KOPT-K1 (cell line): ENCODE results near the gene PFDN6.
A peak's percentile ranks its signal among the peaks of the same experiment; 100 is the strongest.
"Not testable (repeated sequence)": the region's sequence is repeated elsewhere in the genome, so short reads cannot be mapped to it uniquely, and the experiment has no call there.

Experiments used
- H3K27ac ChIP-seq: fragments of 200-600 bp; sonication (generic); 2 replicates; pipeline ENCODE4 v1.5.1; 2016; ENCODE audit warnings: antibody characterized with exemption, mild to moderate bottlenecking, low read depth, low read length; ENCODE audit not compliant: poor library complexity, severe bottlenecking
- H3K36me3 ChIP-seq: fragments of 200-600 bp; sonication (generic); 2 replicates; pipeline ENCODE4 v1.5.1; 2017; ENCODE audit warnings: antibody characterized with exemption, mild to moderate bottlenecking, low read length, moderate library complexity; ENCODE audit not compliant: insufficient read depth
- H3K9me3 ChIP-seq: fragments of 200-600 bp; sonication (generic); 2 replicates; pipeline ENCODE4 v1.5.1; 2017; ENCODE audit warnings: antibody characterized with exemption, low read length, mild to moderate bottlenecking; ENCODE audit not compliant: insufficient read depth, poor library complexity, severe bottlenecking

Gene PFDN6

DNA sequence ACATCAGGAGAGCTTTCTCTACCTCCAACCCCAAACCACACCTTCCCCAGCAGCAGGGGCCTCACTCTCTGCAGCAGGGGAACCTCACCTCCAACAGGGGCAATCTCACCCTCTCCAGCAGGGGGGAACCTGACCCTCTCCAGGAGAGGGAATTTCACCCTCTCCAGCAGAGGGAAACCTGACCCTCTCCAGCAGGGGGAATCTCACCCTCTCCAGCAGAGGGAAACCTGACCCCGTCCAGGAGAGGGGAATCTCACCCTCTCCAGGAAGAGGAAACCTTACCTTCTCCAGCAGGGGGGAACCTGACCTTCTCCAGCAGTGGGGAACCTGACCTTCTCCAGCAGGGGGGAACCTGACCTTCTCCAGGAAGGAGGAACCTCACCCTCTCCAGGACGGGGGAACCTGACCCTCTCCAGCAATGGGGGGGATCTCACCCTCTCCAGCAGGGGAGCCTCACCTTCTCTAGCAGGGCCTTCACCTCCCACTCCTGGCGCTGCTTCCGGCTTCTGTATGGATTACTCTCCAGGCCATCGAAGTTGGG lies 9.4 kb upstream of the PFDN6 start:
- no peak overlapping the region for H3K27ac ChIP-seq
- H3K9me3 ChIP-seq: no peaks in the 10 kb centered on the region
- H3K36me3 ChIP-seq: peaks cover 90% of the 10 kb centered on the region

DNA sequence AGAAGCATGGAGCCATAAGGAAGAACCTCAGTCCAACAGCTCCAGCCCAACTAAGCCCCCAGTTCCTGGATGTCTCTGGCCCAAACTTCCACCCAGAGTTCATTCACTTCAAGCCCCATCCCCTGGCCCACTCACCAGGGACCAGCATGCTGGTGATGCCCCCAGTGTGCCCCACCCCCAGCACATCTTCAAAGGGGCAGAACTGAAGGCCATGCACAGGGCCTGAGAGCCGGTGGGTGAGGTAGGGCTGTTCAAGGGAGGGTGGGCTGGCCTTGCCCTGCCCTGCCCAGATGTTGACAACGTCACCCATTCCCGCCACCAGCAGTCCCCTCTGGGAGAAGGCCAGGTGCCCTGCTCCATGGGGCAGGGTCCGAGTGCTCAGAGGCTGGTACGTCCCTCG lies 8.9 kb upstream of the PFDN6 start:
- Histone ChIP-seq H3K9me3 (no peaks in the 10 kb centered on the region), H3K27ac (no peak overlapping the region), H3K36me3 (peaks cover 90% of the 10 kb centered on the region)

DNA sequence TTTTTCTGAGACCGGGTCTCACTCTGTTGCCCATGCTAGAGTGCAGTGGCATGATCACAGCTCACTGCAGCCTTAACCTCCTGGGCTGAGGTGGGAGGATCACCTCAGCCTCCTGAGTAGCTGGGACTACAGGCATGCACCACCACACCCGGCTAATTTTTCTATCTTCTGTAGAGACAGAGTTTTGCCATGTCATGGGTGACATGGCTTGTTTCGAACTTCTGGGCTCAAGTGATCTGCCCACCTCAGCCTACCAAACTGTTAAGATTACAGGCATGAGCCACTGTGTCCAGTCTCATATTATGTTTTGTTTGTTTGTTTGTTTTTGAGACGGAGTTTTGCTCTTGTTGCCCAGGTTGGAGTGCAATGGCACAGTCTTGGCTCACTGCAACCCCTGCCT lies 4.2 kb upstream of the PFDN6 start:
- H3K27ac ChIP-seq, H3K9me3 ChIP-seq: not testable (repeated sequence)
- H3K36me3 ChIP-seq: peaks cover 76% of the 10 kb centered on the region

DNA sequence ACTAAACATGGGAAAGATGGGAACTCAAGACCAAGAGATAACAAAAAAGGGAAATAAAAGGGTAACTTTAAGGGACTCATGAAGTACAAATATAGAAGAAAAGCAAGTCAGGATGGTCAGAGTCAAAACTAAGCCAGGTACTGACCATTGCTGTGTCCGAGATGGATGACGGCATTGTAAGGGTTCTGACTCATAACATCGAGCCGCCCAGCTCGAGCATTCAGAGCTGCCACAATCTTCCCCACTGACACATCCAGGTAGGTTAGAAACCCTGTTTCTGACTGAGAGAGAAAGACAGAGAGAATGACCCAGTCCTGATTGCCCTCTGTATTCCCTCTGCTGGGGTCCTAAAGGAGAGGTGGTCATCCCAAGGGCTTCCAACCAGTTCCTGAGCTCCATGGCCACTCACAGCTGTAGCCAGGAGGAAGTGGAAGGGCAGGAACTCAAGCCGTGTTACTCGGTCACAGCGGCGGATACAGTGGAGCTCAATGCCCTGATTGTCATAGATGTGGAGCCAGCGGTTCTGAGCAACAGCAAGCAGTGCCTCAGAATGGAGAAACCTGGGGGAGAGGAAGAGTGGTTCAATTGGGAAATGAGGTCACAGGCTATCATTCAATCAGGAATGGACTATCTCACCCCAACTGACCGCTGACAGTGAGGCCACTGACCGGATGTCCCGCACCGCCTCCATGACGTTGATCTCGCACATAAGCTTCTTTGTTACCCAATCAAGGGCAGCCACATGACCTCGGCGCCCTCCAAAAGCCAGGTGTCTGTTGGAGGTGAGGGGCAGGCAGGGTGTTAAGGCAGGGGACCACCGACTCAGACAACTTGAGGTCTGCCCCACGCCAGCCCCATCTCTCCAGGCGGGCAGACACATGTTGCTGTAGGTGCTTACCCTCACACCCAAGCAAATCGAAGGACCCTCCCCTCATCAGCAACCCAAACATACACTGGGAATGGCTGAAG lies 2.2 kb upstream of the PFDN6 start:
- no peak overlapping the region for H3K27ac ChIP-seq
- H3K9me3 ChIP-seq: no peaks in the 10 kb centered on the region
- peaks cover 72% of the 10 kb centered on the region for H3K36me3 ChIP-seq

DNA sequence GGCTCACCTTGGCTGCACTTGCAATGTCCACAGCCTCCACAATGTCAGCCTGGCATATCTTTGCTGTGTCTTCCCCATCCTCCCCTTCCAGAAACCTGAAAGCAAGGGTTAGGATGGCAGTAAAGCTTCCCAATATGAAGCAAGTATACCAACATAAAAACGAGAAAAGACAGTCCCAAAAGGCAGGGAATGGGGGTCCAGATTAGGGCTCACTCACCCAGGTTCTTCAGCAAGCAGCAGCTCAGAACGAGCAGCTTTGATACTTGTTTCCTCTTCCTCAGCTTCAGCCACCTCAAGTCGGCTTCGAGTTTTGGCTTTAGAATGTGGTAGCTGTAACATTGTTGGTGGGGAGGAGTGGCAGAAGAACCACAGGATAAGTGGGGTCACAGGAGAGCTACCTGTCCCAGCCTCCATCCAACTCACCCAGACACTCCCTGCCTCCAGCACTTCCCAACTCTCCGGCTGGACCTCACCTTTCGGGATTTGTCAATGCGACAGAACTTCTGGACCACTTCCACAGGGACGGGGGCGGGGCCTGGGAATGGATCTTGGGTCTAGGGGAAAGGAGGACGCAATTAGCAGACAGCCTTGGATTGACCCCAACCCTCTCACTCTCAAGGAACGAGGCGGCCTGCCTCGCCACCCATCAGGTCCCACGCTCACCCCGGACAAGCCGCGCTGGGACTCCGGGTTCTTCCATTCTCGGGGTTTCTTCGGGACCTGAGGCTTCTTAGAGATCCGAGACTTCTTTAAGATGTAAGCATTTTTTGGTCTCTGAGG lies 1.1 kb upstream of the PFDN6 start:
- Histone ChIP-seq H3K9me3 (no peaks in the 10 kb centered on the region), H3K27ac (peak overlapping the region; percentile 68)

DNA sequence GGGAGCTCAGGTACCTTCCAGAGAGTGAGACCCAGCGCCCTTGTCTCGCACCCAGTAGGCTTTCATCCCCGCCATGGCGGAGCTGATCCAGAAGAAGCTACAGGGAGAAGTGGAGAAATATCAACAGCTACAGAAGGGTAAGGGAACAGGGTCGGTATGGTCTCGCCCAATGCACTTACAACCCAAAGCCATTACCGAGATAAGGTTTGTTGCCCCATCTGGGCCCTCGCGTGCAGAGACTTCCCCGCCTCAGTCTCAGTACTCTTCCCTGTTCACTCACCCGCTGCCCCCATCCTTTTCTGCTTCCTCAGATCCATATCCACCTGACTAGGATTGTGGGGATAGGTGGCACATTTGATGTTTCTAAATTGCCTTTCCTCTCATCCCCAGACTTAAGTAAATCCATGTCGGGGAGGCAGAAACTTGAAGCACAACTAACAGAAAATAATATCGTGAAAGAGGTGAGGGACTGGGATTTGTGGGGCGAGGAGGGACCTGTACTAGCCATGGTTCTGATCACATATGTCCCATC lies 449 bp downstream of the PFDN6 start:
- Histone ChIP-seq H3K9me3 (no peaks in the 10 kb centered on the region), H3K36me3 (peaks cover 72% of the 10 kb centered on the region), H3K27ac (peak overlapping the region; percentile 68)

More for the DNA sequence above, 1.1 kb upstream of the PFDN6 start:
- peaks cover 72% of the 10 kb centered on the region for H3K36me3 ChIP-seq

DNA sequence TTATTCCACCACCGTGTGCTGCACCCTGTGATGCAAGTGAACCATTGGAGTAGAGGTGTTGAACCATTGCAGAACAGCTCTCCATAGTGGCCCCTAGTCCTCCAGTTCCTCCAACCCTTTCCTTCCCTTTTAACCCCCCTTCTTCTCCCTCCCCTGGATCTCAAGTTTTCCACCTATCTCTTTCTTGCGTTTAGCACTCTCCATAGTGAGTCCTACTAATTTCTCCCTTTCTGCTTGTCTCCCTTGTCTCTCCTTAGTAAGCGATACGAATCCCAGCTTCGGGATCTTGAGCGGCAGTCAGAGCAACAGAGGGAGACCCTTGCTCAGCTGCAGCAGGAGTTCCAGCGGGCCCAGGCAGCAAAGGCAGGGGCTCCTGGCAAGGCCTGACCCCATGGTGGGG lies 1.1 kb downstream of the PFDN6 start:
- peak overlapping the region; percentile 68 for H3K27ac ChIP-seq
- no peaks in the 10 kb centered on the region for H3K9me3 ChIP-seq
- H3K36me3 ChIP-seq: peaks cover 72% of the 10 kb centered on the region

DNA sequence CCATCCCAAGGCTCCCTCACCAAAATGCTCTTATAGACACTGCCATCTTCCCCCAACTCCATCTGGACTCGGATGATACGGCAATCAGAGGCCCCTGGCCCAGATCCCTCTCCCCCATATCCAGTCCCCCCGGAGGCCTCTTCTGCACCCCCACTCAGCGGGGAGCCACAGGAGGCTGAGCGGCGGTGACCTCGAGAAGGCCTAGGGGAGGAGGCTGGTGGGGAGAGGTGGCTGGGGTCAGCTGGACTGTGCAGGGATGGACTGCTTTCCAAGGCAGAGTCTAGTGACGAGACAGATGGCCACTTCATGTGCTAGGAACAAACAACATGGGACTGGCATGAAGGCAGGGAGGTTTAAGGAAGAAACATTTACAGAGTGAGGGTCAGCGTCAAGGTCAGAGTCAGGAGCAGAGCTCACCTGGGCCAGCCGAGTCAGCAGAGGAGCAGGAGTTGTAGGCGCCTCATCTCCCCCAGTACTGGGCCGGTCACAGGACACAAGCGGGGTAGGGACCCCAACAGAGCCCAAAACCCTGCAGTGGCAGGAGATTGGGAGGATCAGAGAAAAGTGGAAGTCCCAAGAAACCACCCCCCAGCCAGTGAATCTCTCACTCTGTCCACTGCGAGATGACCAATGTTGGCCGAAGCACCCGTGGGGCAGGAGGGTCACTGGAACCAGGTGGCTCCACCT lies 3.7 kb downstream of the PFDN6 start:
- no peak overlapping the region for H3K27ac ChIP-seq
- H3K9me3 ChIP-seq: no peaks in the 10 kb centered on the region
- H3K36me3 ChIP-seq: peaks cover 60% of the 10 kb centered on the region

DNA sequence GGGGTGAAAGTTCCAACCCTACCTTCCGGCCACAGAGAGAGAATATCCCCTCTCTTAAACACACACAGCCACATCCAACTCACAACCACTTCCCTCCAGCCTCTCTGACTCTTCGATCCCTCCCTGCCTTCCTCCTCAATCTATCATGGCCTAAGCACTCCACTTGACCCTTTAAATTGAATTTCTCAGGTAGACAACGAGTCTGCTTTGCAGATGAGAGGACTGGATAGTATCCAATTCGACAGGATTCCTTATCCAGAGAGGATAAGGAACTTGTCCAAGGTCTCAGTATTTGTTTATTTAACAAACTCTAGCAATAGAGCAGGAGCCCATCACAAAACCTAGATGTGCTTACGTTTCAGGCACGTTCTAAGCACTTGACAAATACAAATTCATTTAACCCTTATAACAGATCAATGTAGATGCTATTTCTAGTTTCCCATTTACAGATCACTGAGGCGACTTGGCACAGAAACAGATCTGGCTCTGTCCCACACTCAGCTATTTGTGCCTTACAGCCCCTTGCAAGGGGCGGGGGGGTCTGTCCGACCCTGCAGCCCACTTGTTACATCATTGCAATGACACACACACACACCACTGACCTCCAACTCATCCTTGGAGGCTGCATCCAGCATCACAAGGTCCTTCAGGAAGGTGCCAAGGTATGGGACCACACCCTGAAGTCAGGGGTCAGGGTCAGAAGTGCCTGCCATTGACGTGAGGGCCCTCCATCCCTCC lies 4.9 kb downstream of the PFDN6 start:
- H3K27ac ChIP-seq: no peak overlapping the region

DNA sequence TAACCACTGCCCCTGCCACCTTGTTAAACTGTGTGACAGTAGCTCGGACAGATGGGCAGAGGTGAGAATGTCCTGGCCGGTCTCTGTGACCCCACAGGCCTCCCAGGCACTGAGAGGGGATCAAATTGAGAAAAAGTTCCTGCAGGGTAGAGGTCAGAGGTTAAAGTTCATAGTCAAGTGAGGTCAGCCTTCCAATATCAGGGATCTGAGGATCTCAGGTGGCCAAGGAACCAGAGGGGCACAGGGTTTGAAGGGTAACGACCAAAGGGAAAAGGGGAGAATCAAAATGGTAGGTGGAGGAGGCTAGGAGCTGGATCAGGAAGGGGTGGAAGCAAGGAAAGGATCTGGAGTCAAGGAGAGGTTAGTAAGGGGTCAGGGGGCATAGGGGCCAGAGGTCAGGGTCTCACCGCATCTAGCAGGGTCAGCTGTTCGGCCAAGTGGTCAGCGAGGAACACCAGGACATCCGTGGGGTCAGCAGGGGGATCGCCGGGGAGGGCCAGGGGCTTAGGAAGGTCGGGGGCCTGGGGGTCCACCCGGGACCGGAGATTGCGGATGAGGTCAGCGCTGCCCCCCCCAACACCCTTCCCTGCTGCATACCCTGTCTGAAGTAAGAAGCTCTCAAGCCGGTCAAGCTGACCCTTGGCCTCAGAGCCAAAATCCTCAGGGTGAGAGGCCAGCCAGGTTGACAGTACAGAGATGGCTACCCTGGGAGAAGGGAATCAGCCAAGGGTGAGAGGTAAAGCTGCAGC lies 6.4 kb downstream of the PFDN6 start:
- H3K36me3 ChIP-seq: peaks cover 59% of the 10 kb centered on the region
- no peak overlapping the region for H3K27ac ChIP-seq
- H3K9me3 ChIP-seq: no peaks in the 10 kb centered on the region

More for the DNA sequence above, 4.9 kb downstream of the PFDN6 start:
- Histone ChIP-seq H3K9me3 (no peaks in the 10 kb centered on the region), H3K36me3 (peaks cover 60% of the 10 kb centered on the region)

DNA sequence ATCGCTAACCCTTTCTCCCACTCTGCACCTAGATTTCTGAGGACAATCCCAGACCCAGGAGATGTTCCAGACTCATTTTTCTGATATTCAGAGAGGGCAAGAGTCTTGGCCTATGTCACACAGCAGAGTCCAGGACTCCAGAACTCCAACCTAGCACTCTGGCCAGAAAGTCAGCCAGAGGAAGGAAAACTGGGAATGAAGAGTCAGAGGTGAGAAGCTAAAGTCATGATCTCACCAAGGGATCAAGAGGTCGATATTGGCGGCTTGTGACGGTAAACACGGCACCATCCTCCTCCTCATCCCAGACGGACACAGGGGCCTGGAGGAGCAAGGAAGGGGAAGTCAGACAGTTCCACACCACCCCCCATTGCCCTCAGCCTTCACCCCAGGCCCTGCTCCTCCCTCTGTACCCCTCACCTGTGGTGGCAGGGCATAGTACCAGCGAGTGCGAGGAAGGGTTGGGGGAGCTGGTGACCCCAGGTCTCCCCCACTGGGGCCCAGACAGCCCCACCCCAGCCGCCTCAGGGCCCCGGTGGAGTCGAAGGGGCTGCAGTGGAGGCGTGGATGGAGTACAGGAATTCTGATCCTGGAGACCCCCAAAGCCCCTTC lies 7.5 kb downstream of the PFDN6 start:
- Histone ChIP-seq H3K27ac (no peak overlapping the region), H3K9me3 (no peaks in the 10 kb centered on the region), H3K36me3 (peaks cover 59% of the 10 kb centered on the region)

DNA sequence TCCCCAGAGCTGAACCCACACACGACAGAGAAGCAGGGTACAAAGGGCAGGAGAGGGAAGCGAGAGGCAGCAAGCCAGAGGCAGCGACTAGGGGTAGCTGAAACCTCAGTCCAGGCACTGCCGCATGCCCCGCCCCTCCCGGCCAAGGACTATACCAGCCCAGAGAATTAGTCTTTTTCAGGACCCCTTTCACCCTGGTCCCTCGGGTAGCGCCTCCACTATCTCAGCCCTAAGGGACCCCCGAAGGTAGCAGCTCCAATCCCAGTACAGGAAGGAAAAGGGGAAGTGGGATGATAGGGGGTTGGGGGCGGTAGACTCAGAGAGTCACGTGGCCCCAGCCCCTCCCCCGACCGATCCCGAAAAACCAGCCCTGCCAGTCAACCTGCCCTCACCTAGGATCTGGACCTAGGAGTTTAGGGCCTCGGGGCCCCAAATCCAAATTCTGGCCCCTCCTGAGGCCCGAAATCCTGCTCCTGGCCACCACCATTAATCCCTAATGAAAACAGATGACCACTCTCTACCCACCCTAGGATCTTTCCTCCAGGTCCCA lies 8.1 kb downstream of the PFDN6 start:
- Histone ChIP-seq H3K9me3 (no peaks in the 10 kb centered on the region), H3K27ac (peak overlapping the region; percentile 32), H3K36me3 (peaks cover 59% of the 10 kb centered on the region)
